NOMO-1 treated with DMSO at 0.1 percent for 48 hours (cell line): ENCODE data around the gene PSMB5.

Experiments used
- DNase-seq: peaks from one replicate; lab custom pipeline; 2025; ENCODE audit not compliant: unreplicated experiment; lab: John Stamatoyannopoulos, UW

The PSMB5 gene

GRCh38 chr14:23034498-23035302 is at the start of gene PSMB5:
Gene PSMB5, minus strand, starts transcription at chr14:23034900. Its CDS starts 19 bp downstream, at chr14:23034881.
- DNase-seq, result no peak

DNA sequence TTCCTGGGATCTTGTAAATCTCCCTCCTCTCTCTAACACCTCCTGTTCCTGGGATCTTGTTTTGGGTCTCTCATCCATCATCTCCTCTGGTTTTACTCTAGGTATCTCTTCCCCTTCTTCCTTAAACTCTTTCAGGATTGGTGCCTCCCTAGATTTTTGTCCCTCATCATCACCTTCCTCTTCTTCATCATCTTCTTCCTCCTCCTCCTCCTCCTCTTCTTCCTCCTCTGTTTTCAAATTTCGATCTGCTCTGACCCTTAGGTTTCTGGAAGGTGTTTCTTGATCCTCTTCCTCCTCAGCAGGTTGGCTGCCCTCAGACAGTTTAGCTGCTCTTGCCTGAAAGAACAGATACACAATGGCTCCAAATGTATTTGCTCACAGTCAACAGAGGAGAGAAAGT is 45.8 kb upstream of the PSMB5 start:
- no peak for DNase-seq

DNA sequence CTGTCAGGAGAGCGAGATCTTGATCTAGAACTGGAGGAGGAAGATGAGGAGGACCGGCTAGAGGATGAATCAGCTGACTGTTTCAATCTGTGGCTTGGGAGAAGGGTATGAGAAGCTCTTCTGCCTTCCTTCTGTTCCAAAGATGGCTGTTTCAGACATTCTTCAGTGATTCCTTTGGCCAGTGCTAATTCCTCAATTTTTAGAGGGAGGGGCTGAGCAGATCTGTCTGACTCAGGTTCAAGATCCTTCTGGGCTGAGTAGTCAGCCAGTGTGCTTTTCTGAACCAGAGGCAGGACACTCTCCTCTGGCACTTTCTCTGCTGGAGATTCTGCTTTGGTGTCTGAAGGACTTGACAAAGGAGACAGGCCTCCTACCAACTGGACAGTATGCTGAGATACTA is 45.0 kb upstream of the PSMB5 start:
- no peak for DNase-seq

GRCh38 chr14:23078692-23079116 is 44.0 kb upstream of the PSMB5 start:
- no peak for DNase-seq

DNA sequence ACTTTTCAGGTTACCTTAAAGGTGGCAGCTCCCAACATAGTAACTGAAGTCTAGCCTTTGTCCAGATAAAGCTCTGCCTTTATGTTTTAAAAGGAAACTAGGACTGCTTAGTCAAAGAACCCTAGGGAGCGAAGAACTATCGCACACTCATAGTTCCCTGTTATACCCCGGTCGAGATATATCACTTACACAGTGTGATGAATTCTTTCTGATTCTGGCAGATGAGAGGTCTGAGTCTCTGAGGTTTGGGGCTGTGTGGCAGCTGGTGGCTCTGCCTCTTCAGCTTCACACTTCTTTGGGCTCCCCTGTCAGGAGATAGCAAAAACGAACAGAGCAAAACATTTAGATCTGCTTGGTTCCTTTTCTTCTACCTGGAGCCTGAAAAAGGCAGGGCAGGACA is 43.3 kb upstream of the PSMB5 start:
- DNase-seq, result no peak

GRCh38 chr14:23076785-23077408 is 42.2 kb upstream of the PSMB5 start:
- DNase-seq, result no peak

GRCh38 chr14:23074906-23075305 is 40.2 kb upstream of the PSMB5 start:
- DNase-seq, result no peak

DNA sequence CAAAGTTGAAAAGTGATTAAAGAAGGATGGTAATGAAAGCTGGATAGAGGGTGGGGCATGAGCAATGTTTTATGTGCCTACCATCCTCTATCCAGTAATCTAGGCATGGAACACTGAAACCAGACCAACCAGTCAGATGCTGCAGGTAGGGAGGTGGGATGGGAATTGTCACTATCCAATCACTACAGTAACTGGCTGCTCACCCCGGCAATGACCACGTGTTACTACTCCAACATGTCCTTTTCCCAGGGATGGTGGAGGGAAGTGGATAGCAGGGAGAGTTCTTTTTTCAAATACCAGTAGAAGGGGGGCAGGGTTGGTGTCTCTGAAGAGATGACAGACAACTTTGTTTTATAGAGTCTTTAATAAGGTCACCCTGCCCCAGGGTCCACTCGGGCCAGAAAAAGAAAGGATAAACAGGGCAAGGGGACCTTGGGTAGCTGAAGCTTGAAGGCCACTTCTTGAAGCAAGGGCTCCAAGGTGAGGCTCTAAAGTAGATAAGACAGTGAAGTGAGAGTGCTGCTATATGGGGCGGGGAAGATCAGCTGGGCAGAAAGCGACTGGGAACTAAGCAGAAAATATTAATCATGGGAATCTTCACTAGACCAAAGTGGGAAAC is 37.3 kb upstream of the PSMB5 start:
- DNase-seq, result no peak

GRCh38 chr14:23071244-23071920 is 36.7 kb upstream of the PSMB5 start:
- no peak for DNase-seq

DNA sequence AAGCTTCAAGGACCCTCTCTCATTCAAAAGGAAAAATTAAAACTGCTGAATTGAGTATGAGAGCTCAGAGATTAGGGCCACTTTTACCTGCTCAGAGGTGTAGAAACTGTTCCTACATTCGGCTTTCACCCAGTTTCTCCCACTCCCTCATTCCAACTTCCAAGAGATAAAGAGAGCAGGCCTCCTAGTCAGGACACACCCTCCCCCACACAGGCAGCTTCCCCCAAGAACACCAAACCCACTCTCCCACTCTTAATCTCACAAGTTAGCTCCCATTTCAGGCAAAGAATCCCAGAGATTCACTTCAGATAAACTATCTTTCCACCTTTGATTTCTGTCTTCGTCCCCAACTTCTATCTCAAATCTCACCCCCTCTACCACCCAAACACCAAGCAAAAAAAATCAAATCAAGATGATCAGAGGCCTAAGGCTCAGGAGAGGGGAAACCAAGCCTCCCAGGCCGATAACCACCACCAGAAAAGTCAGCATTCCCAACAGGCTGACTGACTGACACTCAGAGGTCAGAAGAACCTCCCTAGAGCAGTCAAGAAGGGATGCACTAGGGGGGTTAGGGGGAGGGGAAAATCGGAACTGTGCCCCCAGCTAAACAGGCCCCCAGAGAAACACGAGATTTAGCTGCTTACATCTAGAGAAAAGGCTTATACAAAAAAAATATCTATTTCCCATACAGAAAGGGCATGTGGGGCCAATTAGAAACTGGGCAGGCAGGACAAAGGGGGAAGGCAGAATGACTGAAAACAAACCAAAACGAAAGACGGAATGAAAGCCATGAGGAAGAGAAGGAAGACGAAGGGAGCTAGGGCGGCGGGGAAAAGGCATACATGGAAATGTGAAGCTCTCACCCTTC is 35.8 kb upstream of the PSMB5 start:
- DNase-seq, result no peak

GRCh38 chr14:23069413-23069806 is 34.7 kb upstream of the PSMB5 start:
- DNase-seq, result no peak

DNA sequence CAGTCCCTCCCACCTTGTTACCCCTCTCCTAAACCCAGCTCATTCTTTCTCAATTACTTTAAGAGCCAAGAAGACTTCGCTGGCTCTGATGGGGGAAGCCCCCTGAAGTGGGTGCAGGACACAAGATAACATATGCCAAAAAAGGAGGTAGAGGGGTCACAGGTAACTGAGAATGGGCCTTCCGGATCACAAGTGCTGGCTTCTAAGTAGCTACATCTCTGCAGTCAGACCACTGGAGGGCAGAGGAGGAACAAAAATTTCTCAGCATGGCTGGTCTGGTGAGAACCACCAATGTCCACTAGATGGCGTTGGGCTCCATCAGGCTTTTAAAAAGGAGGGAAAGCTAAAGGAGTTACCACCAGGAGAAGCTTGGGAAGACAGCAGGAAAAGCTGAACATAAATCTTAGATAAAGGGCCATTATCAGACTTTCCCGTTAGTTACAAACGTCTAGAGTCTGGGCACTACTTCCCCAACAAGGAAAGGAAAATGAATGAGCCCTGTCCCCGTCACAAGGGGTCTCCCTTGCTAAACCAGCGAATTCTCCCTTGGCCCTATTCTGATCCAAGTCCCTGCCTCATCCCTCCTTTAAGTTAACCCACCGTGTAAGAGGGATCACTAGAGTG is 34.2 kb upstream of the PSMB5 start:
- no peak for DNase-seq

GRCh38 chr14:23067847-23068788 is 33.4 kb upstream of the PSMB5 start:
- no peak for DNase-seq

DNA sequence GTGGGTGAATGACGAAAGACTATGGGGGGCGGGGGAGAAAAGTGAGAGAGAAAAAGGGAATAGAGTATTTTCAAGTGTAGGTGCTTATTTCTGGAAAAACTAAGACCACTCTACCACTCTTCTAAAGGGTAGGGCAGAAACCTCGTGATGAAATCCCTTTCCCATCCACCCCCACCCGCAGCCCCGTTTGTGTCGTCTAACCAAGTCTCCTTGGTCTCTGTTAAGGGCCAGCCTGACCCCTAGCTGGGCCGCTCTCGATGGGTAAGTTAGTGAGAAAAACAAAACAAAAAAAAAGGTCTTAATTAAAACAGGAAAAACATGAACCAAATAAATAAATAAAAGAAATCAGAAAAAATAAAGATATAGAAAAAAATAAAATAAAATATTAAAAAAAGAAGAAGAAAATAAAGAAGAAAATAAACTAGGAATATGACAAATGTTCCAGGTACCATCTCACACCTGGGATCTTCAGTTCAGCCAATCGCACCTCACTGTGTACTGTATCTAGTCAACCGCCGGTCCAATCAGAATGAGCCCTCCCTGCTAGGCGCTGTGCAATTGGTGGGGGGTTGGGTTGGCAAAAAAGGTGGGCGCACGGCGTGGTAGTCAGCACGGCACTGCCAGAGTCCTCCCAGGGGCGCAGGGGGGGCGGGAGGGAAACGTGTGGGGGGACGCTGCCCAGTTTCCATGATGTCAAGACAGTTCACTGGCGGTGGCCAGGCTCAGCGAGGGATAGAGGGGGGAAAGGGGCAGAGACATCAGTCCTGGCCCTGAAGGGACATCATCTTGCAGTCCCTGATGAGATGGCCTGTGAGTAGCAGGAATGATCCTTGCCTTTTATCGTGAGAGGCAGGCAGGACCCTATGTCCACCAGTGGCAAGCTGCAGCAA is 32.4 kb upstream of the PSMB5 start:
- DNase-seq, result no peak

- no peak for DNase-seq
These were observed 31.7 kb upstream of the PSMB5 start for GRCh38 chr14:23066368-23066767.

- no peak for DNase-seq
These were observed 28.9 kb upstream of the PSMB5 start for GRCh38 chr14:23063601-23064000.

DNA sequence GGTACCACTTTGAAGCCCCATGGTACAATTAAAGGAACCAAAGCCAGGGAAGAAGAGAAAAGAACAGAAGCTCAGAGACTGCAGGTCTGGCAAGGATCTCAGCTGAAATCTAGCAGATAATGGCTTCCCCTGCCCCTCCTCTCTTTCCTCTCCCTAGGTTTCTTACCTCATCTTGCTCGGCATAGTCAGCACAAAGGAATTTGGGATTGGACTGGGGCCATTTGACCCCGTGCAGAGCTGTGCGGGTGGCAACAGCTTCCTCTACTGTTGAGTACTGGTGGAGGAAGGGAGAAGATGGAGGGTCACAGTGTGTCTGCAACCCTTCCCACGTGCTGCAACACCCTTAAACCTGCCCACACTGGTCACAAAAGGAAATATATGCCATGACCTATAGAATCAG is 27.3 kb upstream of the PSMB5 start:
- no peak for DNase-seq
